Panc1 (cell line): ENCODE data around the gene UBE2U. TPM values are rescaled to one million over a fixed set of nuclear protein-coding genes. Genes with fewer than 3 reads are reported as not detected.

Source experiments
- ATAC-seq: fragments of 200-7000 bp; cut with Tn5 transposase; 2 replicates; pipeline ENCODE4 v1.9.1; 2020; ENCODE audit warnings: mild to moderate bottlenecking, moderate library complexity
- BruUV-seq: library from RNA; stranded (reverse); fragments of 400-500 nt; replicated peaks from 2 replicates; lab custom pipeline; 2021; lab: Mats Ljungman, UMichigan
- CTCF ChIA-PET: fragments of 300-600 bp; sonication (Branson Sonifier 250); formaldehyde crosslinking; loops from one replicate; lab custom pipeline; 2022; ENCODE audit warnings: antibody characterized with exemption; lab: Charles Lee
- POLR2A ChIA-PET: fragments of 300-600 bp; sonication (Branson Sonifier 250); formaldehyde crosslinking; loops from one replicate; lab custom pipeline; 2022; ENCODE audit warnings: antibody characterized with exemption; lab: Charles Lee
- DNase-seq: peaks from one replicate; pipeline ENCODE4 v3.0.0-alpha.2; 2010; ENCODE audit warnings: low read depth, low spot score
- H3K27ac ChIP-seq: 2 replicates; pipeline ENCODE4 v1.5.1; 2011; ENCODE audit warnings: mild to moderate bottlenecking, low read length, inconsistent platforms
- H3K27me3 ChIP-seq: fragments of 200-500 bp; sonication (Bioruptor generic); 2 replicates; pipeline ENCODE4 v1.6.0; 2014; ENCODE audit warnings: low read length, inconsistent platforms; ENCODE audit not compliant: control insufficient read depth, insufficient read depth
- H3K36me3 ChIP-seq: fragments of 200-500 bp; sonication (Bioruptor generic); 2 replicates; pipeline ENCODE4 v1.5.1; 2014; ENCODE audit warnings: inconsistent platforms, mild to moderate bottlenecking, low read length, moderate library complexity; ENCODE audit not compliant: control insufficient read depth, insufficient read depth
- H3K4me1 ChIP-seq: 2 replicates; pipeline ENCODE4 v1.5.1; 2011; ENCODE audit warnings: inconsistent platforms, mild to moderate bottlenecking, low read length, moderate library complexity; ENCODE audit not compliant: control insufficient read depth, insufficient read depth
- H3K4me3 ChIP-seq, 2 experiments: 2 replicates each; pipeline ENCODE4 v1.5.1; 2011 to 2012; ENCODE audit warnings: low read depth in 2 of 2, low read length in 2 of 2, mild to moderate bottlenecking in 2 of 2, inconsistent platforms in 1 of 2, moderate library complexity in 1 of 2
- H3K9me3 ChIP-seq: fragments of 200-500 bp; sonication (Bioruptor generic); 2 replicates; pipeline ENCODE4 v1.5.1; 2014; ENCODE audit warnings: low read depth, mild to moderate bottlenecking, inconsistent platforms, low read length, moderate library complexity; ENCODE audit not compliant: control insufficient read depth, insufficient read depth
- SIN3A ChIP-seq: IDR thresholded peaks from 2 replicates; pipeline ENCODE4 v1.6.1; 2012; ENCODE audit warnings: low read depth, mild to moderate bottlenecking, low read length, moderate library complexity, borderline replicate concordance; ENCODE audit not compliant: insufficient read depth
- TCF7L2 ChIP-seq: IDR thresholded peaks from 2 replicates; pipeline ENCODE4 v1.6.1; 2011; ENCODE audit warnings: mild to moderate bottlenecking, low read depth, low read length, inconsistent platforms
- in situ Hi-C: cut with HindIII; loops from 2 replicates; pipeline ENCODE4 v1.10.0; 2016; ENCODE audit warnings: low sequenced_read_pairs, low pct_unique_long_range_greater_than_20kb
- intact Hi-C: fragments of 100-400 bp; cut with micrococcal nuclease; formaldehyde crosslinking; loops from one replicate; pipeline ENCODE4 v1.10.0; 2022; ENCODE audit not compliant: unreplicated experiment
- total RNA-seq: library from RNA; stranded (reverse); gene quantifications from one replicate; pipeline ENCODE4 v1.2.1, GENCODE V29; 2021; ENCODE audit not compliant: unreplicated experiment
- TF ChIP-seq, protein P1 (sequence below): fragments of 450-650 bp; IDR thresholded peaks from 2 replicates; pipeline ENCODE4 v1.5.1; 2017; ENCODE audit warnings: mild to moderate bottlenecking
- TF ChIP-seq, protein P2 (sequence below), 2 experiments: IDR thresholded peaks; 2 replicates each; pipeline ENCODE4 v1.6.1; 2011 to 2012; ENCODE audit warnings: low read depth in 2 of 2, control low read depth in 1 of 2, low read length in 1 of 2, mild to moderate bottlenecking in 1 of 2, moderate library complexity in 1 of 2; ENCODE audit not compliant: insufficient read depth in 1 of 2

The UBE2U gene
- total RNA-seq, 1 experiment from 2014 or later = not detected

DNA sequence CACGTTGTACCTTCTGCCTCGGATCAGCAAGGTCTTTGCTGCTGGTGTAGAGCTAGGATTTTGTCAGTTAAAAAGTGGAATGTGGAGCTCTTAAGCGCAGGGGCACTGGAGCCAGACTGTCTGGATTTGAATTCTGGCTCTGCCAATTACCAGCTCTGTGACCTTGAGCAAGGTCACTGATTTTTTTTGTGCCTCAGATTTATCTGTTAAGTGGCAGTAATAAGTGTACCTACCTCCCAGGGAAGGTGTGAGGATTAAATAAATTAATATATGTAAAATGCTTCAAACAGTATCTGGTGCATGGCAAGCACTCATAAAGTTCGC, 40.3 kb downstream of the UBE2U start:
- H3K4me3 ChIP-seq = no peak overlapping the region
- CTCF ChIA-PET = interaction anchor here (1.5 kb wide), 1 partner anchor 552 kb away, joined by 5 read pairs; no protein-coding TSS in a partner anchor

DNA sequence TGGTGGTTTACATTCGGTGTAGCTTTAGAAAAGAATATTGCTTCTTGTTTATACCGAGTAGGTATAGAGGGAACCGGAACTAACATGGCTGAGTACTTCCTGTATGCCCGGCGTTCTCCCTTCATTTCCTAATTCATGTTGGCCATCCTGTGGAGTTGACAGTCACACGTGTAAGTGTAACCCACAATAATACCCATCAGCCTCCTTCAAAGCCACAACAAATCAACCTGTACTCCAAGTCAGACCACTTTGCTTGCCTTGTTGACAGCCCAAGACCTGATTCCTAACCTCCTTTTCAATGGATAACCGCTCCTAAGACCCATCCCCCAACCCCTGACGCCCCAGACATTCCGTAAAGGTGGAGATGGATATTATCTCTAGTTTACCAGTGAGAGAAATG, 42.1 kb downstream of the UBE2U start:
- intact Hi-C loops (loop anchor here (5.0 to 10.0 kb wide), 3 partner anchors 311 to 668 kb away; partner anchors contain the start of gene ROR1), in situ Hi-C loops (loop anchor here (25.0 kb wide), 1 partner anchor 558 kb away; no protein-coding TSS in a partner anchor)
- peak overlapping the region; percentile 36 to 54 for H3K4me3 ChIP-seq

More for the DNA sequence above, 40.3 kb downstream of the UBE2U start:
- in situ Hi-C loops (loop anchor here (25.0 kb wide), 1 partner anchor 556 kb away; no protein-coding TSS in a partner anchor), intact Hi-C loops (loop anchor here (2.0 to 10.0 kb wide), 5 partner anchors 309 to 626 kb away; partner anchors contain the start of gene ROR1)
- no peaks in the 10 kb centered on the region for H3K9me3 ChIP-seq
- no peak for TF ChIP-seq TCF7L2
- TF ChIP-seq, protein P1, sequence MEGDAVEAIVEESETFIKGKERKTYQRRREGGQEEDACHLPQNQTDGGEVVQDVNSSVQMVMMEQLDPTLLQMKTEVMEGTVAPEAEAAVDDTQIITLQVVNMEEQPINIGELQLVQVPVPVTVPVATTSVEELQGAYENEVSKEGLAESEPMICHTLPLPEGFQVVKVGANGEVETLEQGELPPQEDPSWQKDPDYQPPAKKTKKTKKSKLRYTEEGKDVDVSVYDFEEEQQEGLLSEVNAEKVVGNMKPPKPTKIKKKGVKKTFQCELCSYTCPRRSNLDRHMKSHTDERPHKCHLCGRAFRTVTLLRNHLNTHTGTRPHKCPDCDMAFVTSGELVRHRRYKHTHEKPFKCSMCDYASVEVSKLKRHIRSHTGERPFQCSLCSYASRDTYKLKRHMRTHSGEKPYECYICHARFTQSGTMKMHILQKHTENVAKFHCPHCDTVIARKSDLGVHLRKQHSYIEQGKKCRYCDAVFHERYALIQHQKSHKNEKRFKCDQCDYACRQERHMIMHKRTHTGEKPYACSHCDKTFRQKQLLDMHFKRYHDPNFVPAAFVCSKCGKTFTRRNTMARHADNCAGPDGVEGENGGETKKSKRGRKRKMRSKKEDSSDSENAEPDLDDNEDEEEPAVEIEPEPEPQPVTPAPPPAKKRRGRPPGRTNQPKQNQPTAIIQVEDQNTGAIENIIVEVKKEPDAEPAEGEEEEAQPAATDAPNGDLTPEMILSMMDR = no peak
- H3K36me3 ChIP-seq = no peaks in the 10 kb centered on the region
- no TSS peak for BruUV-seq
- POLR2A ChIA-PET = no interaction called here
- ATAC-seq (peak; percentile 66), DNase-seq (no peak)
- H3K4me1 ChIP-seq = peaks cover 22% of the 10 kb centered on the region
- H3K27me3 ChIP-seq = no peaks in the 10 kb centered on the region
- peak overlapping the region; percentile 45; the same call in 1 of the 2 replicates for H3K27ac ChIP-seq

DNA sequence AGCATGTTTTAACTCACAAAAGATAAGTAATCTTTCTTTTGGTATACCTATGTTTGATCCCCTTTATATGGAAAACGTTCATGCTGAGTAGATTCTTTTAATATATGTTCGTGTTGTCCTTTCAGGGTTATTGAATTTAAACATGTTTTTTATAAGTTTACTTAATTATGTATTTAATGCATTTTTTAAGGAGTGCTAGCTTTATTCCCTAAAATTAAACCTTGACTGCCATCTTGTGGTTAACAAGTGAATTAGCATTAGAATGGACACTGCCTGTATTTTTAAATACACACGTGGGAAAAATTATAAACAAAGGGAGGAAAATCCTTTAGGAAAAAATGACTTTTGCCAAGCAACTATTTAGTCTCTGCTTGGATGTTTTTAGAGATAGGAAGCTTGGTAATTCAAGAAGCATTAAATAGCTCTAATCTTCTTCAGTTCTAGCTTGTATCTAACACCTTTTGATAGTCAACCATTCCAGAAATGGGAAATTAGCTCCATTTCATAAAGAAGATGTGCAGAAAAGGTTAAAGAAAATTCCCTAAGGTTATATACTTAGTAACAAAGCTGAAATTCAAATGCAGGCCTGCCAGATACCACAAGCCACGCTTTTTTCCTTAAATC, 43.0 kb downstream of the UBE2U start:
- Histone ChIP-seq H3K27ac (no peak overlapping the region; the same call in 1 of the 2 replicates), H3K36me3 (no peaks in the 10 kb centered on the region), H3K9me3 (no peaks in the 10 kb centered on the region), H3K4me1 (peaks cover 22% of the 10 kb centered on the region), H3K27me3 (no peaks in the 10 kb centered on the region), H3K4me3 (no peak overlapping the region)
- 0 out of 2 replicates have a peak, but pooled peaks have one; percentile 47 for ATAC-seq
- ChIA-PET POLR2A (no interaction called here), CTCF (interaction anchor here (0.5 to 1.2 kb wide), 3 partner anchors 555 to 572 kb away, joined by 3 to 8 read pairs (median 5); no protein-coding TSS in a partner anchor)
- intact Hi-C loops = loop anchor here (5.0 to 10.0 kb wide), 3 partner anchors 312 to 669 kb away; partner anchors contain the start of gene ROR1
- BruUV-seq = no TSS peak
- in situ Hi-C loops = loop anchor here (25.0 kb wide), 1 partner anchor 559 kb away; no protein-coding TSS in a partner anchor
- peak; percentile 41 for DNase-seq
- TF ChIP-seq, protein P1 = peak; percentile 69; the same call in 1 of the 2 replicates
- no peak for TF ChIP-seq SIN3A

More for the DNA sequence above, 42.1 kb downstream of the UBE2U start:
- TF ChIP-seq, protein P2, sequence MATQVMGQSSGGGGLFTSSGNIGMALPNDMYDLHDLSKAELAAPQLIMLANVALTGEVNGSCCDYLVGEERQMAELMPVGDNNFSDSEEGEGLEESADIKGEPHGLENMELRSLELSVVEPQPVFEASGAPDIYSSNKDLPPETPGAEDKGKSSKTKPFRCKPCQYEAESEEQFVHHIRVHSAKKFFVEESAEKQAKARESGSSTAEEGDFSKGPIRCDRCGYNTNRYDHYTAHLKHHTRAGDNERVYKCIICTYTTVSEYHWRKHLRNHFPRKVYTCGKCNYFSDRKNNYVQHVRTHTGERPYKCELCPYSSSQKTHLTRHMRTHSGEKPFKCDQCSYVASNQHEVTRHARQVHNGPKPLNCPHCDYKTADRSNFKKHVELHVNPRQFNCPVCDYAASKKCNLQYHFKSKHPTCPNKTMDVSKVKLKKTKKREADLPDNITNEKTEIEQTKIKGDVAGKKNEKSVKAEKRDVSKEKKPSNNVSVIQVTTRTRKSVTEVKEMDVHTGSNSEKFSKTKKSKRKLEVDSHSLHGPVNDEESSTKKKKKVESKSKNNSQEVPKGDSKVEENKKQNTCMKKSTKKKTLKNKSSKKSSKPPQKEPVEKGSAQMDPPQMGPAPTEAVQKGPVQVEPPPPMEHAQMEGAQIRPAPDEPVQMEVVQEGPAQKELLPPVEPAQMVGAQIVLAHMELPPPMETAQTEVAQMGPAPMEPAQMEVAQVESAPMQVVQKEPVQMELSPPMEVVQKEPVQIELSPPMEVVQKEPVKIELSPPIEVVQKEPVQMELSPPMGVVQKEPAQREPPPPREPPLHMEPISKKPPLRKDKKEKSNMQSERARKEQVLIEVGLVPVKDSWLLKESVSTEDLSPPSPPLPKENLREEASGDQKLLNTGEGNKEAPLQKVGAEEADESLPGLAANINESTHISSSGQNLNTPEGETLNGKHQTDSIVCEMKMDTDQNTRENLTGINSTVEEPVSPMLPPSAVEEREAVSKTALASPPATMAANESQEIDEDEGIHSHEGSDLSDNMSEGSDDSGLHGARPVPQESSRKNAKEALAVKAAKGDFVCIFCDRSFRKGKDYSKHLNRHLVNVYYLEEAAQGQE (IDR thresholded peaks at IDR 0.05; ENCODE audit: insufficient read depth in 1 of 2, low read depth in 2 of 2, low read length in 1 of 2) = no peak
- Histone ChIP-seq H3K27ac (peak overlapping the region; percentile 86), H3K27me3 (no peaks in the 10 kb centered on the region), H3K36me3 (no peaks in the 10 kb centered on the region), H3K4me1 (peaks cover 22% of the 10 kb centered on the region), H3K9me3 (no peaks in the 10 kb centered on the region)
- POLR2A ChIA-PET = no interaction called here
- DNase-seq = no peak
- CTCF ChIA-PET = no interaction called here
- BruUV-seq = no TSS peak
- peak; percentile 64 for ATAC-seq
